ENCODE measurements around the gene APH1B. TPM values are rescaled to one million over a fixed set of nuclear protein-coding genes. Genes with fewer than 3 reads are reported as not detected.
"Not testable (repeated sequence)": the region's sequence is repeated elsewhere in the genome, so short reads cannot be mapped to it uniquely, and the experiment has no call there.

The APH1B gene
- total RNA-seq, 1 experiment from 2014 or later = 5.2 TPM

GRCh38 chr15:63340878-63341277, 63.5 kb downstream of the APH1B start:
- peaks cover 25% of the 10 kb centered on the region for H3K36me3 Mint-ChIP-seq (ENCODE audit: insufficient read depth, unreplicated experiment)
- intact Hi-C loops (cut with micrococcal nuclease) = no loop called here
- H3K27ac Mint-ChIP-seq (ENCODE audit: low read depth, unreplicated experiment) = no peak overlapping the region
- ChIA-PET CTCF (interaction anchor here (1.0 kb wide), 1 partner anchor 41 kb away, joined by 3 read pairs; the partner anchor contains the start of gene CA12), POLR2A (interaction anchor here (3.7 kb wide), 1 partner anchor 8 kb away, joined by 15 read pairs; no protein-coding TSS in a partner anchor)
- no peaks in the 10 kb centered on the region for H3K9me3 Mint-ChIP-seq (ENCODE audit: unreplicated experiment)
- H3K27me3 Mint-ChIP-seq (ENCODE audit: insufficient read depth, unreplicated experiment) = no peaks in the 10 kb centered on the region
- no TSS peak for BruUV-seq (replicated peaks)
- peaks cover 7% of the 10 kb centered on the region for H3K4me1 Mint-ChIP-seq (ENCODE audit: insufficient read depth, unreplicated experiment)
- no peak for TF ChIP-seq CTCF (IDR thresholded peaks at IDR 0.05; ENCODE audit: unreplicated experiment)
- no peak for DNase-seq (ENCODE audit: unreplicated experiment)
- no peak overlapping the region for H3K4me3 Mint-ChIP-seq (ENCODE audit: unreplicated experiment)

GRCh38 chr15:63341898-63342297, 64.5 kb downstream of the APH1B start:
- no TSS peak for BruUV-seq (replicated peaks)
- TF ChIP-seq CTCF (IDR thresholded peaks at IDR 0.05; ENCODE audit: unreplicated experiment) = no peak
- Mint-ChIP-seq H3K9me3 (ENCODE audit: unreplicated experiment) (no peaks in the 10 kb centered on the region), H3K4me3 (ENCODE audit: unreplicated experiment) (no peak overlapping the region), H3K27ac (ENCODE audit: low read depth, unreplicated experiment) (no peak overlapping the region), H3K27me3 (ENCODE audit: insufficient read depth, unreplicated experiment) (no peaks in the 10 kb centered on the region), H3K36me3 (ENCODE audit: insufficient read depth, unreplicated experiment) (peaks cover 23% of the 10 kb centered on the region), H3K4me1 (ENCODE audit: insufficient read depth, unreplicated experiment) (peaks cover 7% of the 10 kb centered on the region)
- ChIA-PET POLR2A (no interaction called here), CTCF (interaction anchor here (1.0 kb wide), 1 partner anchor 40 kb away, joined by 3 read pairs; the partner anchor contains the start of gene CA12)
- DNase-seq (ENCODE audit: unreplicated experiment) = no peak
- intact Hi-C loops (cut with micrococcal nuclease) = no loop called here

- H3K36me3 Mint-ChIP-seq (ENCODE audit: insufficient read depth, unreplicated experiment) = peaks cover 11% of the 10 kb centered on the region
- H3K4me3 Mint-ChIP-seq (ENCODE audit: unreplicated experiment); DNase-seq (ENCODE audit: unreplicated experiment); BruUV-seq (replicated peaks); H3K27me3 Mint-ChIP-seq (ENCODE audit: insufficient read depth, unreplicated experiment); H3K9me3 Mint-ChIP-seq (ENCODE audit: unreplicated experiment); H3K27ac Mint-ChIP-seq (ENCODE audit: low read depth, unreplicated experiment); CTCF ChIA-PET; intact Hi-C loops (cut with micrococcal nuclease); POLR2A ChIA-PET; H3K4me1 Mint-ChIP-seq (ENCODE audit: insufficient read depth, unreplicated experiment): not testable (repeated sequence)
Measured at GRCh38 chr15:63342996-63343562, 65.7 kb downstream of the APH1B start.

- H3K27me3 Mint-ChIP-seq (ENCODE audit: insufficient read depth, unreplicated experiment) = no peaks in the 10 kb centered on the region
- BruUV-seq (replicated peaks) = no TSS peak
- H3K27ac Mint-ChIP-seq (ENCODE audit: low read depth, unreplicated experiment) = no peak overlapping the region
- intact Hi-C loops (cut with micrococcal nuclease) = no loop called here
- no peak for TF ChIP-seq CTCF (IDR thresholded peaks at IDR 0.05; ENCODE audit: unreplicated experiment)
- ChIA-PET CTCF (no interaction called here), POLR2A (no interaction called here)
- H3K4me3 Mint-ChIP-seq (ENCODE audit: unreplicated experiment) = no peak overlapping the region
- no peak for DNase-seq (ENCODE audit: unreplicated experiment)
- H3K36me3 Mint-ChIP-seq (ENCODE audit: insufficient read depth, unreplicated experiment) = peaks cover 10% of the 10 kb centered on the region
- H3K9me3 Mint-ChIP-seq (ENCODE audit: unreplicated experiment) = no peaks in the 10 kb centered on the region
- peaks cover 28% of the 10 kb centered on the region for H3K4me1 Mint-ChIP-seq (ENCODE audit: insufficient read depth, unreplicated experiment)
Measured at GRCh38 chr15:63344731-63345390, 67.5 kb downstream of the APH1B start.

Data from MCF 10A (cell line).